ENCODE results near the gene ZP3.
"Not testable (repeated sequence)": the region's sequence is repeated elsewhere in the genome, so short reads cannot be mapped to it uniquely, and the experiment has no call there.

- TF ChIP-seq CTCF, POLR2A (IDR thresholded peaks at IDR 0.05): not testable (repeated sequence)
Measured at GRCh38 chr7:76465950-76466349, 41.2 kb downstream of the ZP3 start.
